GM18520 (cell line): ENCODE data around the gene TK1.
A peak's percentile ranks its signal among the peaks of the same experiment; 100 is the strongest.
"Not testable (repeated sequence)": the region's sequence is repeated elsewhere in the genome, so short reads cannot be mapped to it uniquely, and the experiment has no call there.

ENCODE experiments used
- ATAC-seq: cut with Tn5 transposase; IDR thresholded peaks from one replicate; pipeline ENCODE4 v1.9.1; 2021; ENCODE audit not compliant: unreplicated experiment

The TK1 gene

GRCh38 chr17:78154903-78155811 lies 31.7 kb downstream of the TK1 start:
- peak; percentile 54 for ATAC-seq

DNA sequence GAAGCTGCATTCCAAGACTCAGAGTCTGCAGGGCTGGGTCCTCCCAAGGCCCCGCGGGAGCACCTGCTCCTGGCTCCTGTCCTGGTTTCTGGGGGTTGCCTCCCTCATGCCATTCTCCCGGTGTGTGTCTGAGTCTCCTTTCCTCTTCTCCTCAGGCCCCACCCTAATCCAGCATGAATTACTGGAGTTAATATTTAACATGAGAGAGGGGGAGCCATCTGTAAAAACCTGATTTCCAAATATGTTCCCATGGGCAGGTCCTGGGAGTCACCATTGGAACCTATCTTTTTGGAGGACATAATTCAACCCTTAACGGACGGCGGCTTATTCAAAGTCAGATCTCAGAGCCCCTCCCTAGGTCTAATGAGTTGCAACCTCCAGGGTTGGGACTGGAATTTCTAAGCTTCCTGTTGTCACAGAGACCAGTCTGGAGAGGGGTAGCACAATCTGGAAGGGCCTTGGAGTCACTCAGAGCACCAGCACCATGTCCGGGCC lies 35.3 kb downstream of the TK1 start:
- ATAC-seq, result no peak

DNA sequence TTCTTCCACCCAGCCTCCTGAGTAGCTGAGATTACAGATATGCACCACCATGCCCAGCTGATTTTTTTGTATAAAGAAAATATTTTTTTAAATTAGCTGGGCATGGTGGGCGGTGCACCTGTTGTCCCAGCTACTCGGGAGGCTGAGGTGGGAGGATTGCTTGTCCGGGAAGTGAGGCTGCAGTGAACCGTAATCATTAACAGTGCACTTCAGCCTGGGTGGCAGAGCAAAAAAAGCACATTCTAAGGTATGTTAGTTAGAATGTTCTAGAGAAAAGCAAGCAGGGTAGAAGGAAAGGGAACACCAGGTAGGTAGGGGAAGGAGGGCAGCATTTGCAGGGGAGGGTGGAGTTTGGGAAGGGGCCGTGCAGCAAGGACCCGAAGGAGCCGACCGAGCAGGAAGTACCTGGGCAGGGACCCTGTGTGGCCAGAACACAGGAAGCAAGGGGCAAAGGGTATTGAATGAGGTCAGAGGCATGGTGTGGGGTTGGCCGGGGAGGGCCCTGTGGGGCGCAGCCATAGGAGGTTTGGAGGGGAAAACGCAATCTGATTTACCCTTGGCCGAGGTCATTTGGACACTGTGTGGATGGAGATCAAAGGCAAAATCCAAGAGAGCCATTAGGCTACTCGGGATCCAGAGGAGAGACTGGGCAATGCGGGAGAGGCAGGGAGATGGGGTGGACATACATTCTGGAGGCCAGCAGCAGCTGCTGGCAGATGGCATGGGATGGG lies 38.4 kb downstream of the TK1 start:
- no peak for ATAC-seq

DNA sequence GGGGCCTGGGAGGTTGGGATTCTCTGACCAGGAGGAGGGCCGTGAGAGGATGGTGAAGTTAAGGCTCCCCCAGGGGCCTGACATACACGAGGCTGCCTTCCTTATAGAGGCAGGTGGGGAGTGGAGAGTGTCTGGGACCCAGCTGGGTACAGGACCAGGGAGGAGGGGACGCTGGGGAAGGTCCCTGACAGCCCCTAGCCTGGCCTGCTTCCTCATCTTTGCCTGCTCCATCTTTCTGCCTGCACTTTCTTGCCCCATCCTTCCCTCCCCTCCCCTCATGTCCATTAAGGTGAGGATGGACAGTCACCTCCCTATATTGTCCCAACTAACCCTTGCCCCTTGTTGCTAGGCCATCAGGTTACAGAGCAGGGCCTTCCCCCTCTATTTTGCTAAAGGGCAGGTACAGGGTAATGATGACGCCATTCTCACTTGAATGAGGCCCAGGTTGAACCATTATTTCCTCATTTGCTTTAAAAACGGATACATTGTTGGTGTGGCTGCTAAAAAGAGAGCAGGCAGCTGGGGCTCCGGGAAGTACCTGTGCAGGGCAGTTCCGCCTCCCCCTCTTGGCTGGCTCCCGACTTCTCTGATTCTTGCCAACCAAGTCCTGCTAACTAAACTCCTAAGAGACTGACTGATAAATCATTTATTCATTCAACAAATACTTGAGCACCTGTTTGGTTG lies 39.4 kb downstream of the TK1 start:
- peak; percentile 37 for ATAC-seq

- no peak for ATAC-seq
Measured at GRCh38 chr17:78146881-78147280, 40.0 kb downstream of the TK1 start.

DNA sequence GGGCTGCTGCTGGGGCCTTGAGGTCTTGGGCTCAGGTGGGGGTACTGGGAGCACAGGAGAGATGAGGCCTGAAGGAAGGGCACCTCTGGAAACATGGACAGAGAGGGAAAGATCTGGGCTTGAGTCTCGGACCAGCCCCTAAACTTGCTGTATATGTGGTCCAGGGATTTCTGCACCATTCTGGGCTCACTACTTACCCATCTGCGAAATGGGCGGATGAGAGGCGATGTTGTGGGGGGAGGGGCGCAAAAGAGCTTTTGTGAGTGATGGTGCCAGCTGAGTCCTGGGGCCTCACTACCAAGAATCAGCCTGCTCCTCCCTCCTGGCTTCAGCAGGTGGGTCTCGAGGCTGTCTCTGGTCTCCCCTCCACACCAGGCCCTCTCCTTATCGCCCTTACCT lies 40.4 kb downstream of the TK1 start:
- ATAC-seq, result no peak

DNA sequence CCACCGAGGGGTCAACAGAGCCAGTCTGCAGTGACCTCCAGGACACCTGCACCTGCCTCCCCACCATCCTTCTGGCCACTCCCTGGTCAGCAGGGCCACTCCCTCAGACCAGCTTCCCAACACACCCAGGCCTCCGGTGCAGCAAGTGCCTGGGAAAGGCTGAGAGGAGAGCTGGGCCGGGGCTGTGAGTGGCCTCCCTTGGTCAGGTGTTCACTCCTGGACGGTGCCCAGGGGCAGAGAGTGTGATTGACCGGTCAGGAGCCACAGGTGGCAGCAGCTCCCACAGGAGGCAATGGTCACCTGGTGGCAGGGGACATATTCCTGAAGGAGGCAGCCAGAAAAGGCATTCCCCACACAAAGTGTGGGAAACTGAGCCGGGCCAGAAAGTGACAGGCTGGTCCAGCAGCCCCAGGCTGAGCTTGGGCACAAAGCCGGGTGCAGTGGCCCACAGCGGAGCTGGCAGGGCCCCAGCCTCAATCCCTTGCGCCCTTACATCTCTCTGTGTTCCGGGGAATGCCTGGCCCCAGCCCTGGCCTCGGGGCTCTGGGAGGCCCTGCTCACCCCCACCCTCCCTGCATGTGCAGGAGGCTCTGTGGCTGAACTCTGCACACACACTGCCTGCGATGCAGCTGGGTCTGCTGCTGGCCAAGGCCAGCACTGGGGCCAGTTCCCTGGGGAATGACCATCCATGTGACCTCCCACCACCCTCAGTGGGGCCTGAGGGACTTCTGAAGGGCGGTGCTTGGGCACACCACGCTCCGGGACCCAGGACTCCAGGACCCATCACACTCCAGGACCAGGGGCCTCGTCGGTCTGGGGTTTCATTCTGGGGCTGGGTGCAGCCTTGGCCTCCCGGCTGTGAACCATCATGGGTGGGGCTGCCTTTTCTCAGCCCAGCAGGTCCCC lies 41.9 kb downstream of the TK1 start:
- no peak for ATAC-seq

GRCh38 chr17:78144147-78144719 lies 42.6 kb downstream of the TK1 start:
- ATAC-seq, result no peak

DNA sequence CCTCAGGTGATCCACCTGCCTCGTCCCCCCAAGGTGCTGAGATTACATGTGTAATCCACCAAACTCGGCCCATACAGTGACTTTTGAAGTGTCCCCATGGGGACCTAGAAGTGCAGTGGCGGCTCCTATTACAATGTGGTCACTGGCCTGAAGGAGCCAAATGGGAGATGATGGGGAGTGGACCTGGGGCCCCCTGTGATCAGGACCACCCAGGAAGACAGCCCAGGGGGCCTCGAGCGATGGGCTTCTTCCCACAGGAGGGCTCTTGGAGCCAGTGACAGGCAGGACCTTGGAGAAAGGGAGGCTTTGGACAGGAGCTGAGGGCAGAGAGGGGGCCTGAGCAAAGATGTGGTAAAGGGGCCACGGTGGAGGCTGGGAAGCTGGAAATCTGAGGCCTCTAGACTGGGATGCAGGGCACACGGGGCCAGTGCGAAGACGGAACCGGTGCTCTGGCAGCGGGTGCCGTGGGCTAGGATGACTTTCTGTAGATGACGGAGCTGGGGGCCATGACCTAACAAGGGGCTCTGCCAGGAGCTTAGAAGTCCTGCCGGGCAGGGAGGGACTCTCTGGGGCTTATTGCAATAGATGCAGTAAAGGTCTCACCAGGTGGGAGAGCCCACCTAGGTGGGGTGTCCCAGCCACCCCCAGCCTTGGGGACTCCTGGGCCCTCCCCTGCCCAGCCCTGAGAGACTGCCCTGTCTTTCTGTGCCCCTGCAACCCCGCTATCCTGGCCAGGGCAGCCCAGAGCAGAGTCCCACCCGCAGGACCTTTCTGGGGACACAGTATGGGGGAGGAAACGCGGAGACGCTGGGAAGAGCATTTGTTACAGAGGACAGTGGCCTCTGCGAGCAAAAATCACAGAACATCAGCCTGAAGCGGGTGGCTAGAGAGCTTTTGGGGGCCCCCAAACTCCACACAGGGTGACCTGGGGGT lies 43.4 kb downstream of the TK1 start:
- ATAC-seq, result no peak

DNA sequence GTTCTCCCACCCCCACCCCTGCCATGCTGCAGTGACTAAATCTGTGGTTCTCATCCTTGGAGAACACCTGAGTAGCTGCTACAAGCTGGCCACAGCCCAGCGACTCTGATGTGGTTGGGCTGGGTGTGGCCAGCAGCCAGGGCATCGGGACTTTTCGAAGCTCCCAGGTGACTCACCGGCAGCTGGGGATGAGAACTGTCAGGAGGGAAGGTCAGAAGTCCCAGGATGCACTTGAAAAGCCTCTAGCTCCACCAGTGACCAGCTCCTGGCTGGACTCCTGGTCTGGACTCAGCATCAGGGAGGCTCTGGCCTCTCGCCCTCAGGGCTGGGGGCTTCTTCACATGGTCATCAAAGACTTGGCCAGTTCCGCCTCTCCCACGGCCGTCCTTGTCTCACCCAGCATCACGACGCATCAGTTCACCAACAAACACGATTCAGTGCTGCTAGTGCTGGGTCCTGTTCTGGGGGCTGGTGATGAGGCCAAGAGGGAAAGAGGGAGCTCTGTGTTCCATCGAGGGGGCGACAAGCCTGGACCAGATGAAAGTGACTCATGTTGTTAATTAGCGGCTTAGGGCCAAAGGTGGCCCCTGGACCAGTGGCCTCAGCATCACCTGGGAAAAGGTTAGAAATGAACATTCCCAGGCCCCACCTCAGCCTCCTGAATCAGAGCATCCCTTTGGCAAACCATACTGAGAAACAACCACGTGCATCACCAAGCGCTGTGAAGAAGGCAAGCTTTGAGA lies 44.6 kb downstream of the TK1 start:
- ATAC-seq, result no peak

DNA sequence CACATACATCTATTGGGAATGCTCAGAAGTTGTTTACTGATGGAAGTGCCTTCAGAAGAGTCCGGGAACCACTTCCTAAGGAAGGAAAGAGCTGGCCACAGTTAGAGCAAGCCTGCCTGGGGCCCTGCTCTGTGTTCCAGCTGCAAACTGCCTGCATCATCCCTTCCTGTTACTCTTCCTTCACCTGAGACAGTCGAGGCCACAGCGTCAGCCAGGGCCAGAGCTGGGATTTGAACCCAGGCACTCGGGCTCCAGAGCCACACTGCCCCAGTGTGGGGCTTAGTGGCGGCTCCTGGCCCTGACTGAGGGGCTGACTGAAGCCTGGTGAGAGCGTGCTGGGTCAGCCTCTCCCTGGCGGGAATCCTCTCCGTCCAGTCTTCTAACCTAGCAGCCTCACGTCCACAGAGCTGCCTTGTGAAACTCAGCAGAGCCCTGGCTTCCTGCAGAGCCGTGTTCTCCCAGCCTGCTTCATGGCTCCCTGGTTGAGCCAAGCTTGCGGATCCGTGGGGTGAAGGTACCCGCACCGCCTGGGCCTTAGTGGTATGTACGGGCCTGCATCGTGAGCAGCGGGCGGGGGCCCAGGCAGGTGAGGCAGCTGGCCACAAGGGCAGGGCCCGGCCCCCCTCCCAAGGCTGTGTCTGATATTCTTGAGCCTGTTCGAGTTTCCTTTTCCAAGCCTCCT lies 45.3 kb downstream of the TK1 start:
- no peak for ATAC-seq

DNA sequence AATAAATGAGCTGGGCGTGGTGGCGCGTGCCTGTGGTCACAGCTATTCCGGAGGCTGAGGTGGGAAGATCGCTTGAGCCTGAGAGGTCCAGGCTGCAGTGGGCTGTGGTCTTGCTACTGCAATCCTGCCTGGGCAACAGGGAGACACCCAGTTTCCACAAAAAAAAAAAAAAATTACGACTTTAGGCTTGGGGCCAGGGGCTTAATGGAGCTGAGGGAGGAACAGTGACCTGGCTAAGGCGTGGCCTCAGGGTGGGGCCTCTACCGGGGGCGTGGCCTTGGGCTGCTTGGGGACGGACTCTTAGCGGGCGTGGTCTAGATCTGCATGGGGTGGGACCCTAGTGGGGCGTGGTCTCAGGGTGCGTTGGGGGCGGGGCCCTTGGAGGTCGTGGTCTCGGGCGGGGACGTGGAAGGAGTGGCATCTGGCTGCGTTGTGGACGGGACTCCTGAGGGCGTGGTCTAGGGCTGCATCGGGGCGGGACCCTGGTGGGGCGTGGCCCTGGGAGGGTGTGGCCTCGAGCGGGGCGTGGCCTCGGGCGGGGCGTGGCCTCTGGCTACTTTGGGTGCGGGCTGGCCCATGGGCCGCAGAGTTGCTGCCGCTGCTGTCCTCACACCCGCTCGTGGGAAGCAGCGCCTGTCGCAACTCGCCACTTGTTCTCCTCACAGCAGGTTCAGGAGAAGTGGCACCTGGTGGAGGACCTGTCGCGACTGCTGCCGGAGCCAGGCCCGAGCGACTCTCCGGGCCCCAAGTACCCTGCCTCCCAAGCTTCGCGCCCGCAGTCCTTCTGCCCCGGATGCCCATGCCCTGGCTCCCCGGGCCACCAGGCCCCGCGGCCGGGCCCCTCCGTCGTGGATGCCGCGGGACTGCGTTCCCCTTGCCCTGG lies 46.4 kb downstream of the TK1 start:
- peak; percentile 57 for ATAC-seq

DNA sequence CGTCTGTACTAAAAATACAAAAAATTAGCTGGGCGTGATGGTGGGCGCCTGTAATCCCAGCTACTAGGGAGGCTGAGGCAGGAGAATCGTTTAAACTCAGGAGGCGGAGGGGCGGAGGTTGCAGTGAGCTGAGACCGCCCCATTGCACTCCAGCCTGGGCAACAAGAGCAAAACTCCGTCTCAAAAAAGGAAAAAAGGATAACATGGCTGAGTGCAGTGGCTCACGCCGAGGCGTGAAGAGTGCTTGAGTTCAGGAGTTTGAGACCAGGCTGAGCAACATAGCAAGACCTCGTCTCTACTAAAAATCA lies 47.0 kb downstream of the TK1 start:
- ATAC-seq, result not testable (repeated sequence)

DNA sequence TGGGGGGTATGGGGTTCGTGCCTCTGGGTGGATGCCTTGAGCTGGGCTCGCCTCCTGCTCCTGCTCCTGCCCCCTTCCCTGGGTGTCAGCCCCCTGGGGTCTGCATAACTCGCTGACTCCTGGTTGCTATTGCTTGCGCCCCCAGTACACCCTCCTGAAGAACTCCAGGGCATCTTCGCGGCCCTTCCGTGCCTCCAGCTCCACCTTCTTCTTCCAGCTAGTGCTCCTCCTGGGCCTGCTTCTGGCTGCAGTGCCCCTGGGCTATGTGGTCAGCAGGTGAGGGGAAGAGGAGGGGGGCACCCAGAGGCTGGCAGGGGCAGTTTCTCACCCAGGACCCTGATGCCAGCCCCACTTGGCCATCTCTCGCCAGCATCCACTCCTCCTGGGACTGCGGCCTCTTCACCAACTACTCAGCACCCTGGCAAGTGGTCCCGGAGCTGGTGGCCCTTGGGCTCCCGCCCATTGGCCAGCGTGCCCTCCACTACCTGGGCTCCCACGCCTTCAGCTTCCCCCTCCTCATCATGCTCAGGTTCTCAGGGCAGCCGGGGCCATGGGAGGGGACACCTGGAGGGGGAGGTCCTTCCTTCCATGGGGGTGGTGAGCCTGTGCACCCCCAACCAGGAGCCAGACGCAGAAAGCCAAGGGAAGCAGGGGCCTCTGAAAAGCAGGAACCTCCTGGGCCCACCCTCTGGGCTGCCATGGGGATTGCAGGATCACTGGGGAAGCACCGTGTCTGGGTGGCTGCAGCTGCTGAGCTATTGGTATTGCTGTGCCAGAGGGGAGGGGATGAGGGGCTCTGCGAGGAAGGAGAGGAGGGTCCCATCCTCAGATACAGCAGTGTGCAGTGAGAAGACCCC lies 48.4 kb downstream of the TK1 start:
- no peak for ATAC-seq

DNA sequence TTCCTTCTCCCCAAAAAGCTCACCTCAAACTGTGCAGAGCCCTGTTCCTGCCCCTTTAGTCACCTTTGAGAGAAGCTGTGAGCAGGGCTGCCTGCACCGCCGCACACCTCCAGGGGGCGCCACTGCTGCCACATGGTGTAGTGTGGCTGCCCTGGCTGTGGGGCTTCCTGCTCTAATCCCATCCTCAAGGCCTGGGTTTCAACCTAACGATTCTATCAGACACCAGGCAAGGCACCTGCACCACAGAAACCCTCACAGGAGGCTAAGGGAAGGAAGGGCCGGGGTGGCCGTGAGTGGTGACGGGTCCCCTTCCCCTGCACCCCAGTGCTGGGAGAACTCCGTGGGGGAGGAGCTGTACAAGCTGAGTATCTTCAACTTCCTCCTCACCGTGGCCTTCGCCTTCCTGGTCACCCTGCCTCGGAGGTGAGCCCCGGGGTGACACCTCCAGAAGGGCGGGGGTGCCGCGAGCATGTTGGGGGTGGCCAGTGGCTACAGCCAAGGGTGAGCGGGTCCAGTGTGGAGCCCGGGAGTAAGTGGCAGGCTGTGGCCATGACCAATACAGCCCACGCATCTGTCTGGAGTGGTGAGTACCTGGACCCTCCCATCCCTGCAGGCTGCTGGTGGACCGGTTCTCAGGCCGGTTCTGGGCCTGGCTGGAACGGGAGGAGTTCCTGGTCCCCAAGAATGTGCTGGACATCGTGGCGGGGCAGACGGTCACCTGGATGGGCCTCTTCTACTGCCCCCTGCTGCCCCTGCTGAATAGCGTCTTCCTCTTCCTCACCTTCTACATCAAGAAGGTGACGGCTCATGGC lies 49.3 kb downstream of the TK1 start:
- ATAC-seq, result no peak
